ENCODE measurements around the gene POFUT2. TPM values are rescaled to one million over a fixed set of nuclear protein-coding genes. Genes with fewer than 3 reads are reported as not detected.

POFUT2 gene
- total RNA-seq = 79.6 TPM

GRCh38 chr21:45287438-45288391 lies at the start of gene POFUT2:
Gene POFUT2, minus strand, starts transcription at chr21:45287895. Its CDS starts 24 bp downstream, at chr21:45287871.

Other genes starting within 250 kb of the POFUT2 start
- gene ADARB1, start 213.3 kb downstream of the POFUT2 start, total RNA-seq = 79.0 TPM
- gene COL18A1, start 117.3 kb upstream of the POFUT2 start, total RNA-seq = 136 TPM